Liver (tissue), 9 donors: ENCODE data around the gene APOOL. TPM values are rescaled to one million over a fixed set of nuclear protein-coding genes. Genes with fewer than 3 reads are reported as not detected.
A peak's percentile ranks its signal among the peaks of the same experiment; 100 is the strongest.

Source experiments
- DNase-seq: peaks from one replicate; pipeline ENCODE4 v3.0.0-alpha.2; 2017; ENCODE audit warnings: low spot score
- H3K27ac ChIP-seq, 2 donors: one replicate each; pipeline ENCODE4 v1.7.0; 2013; ENCODE audit warnings: inconsistent platforms in 2 of 2, low read length in 2 of 2, control low read depth in 1 of 2, low read depth in 1 of 2, mild to moderate bottlenecking in 1 of 2
- H3K27me3 ChIP-seq, 4 donors: one replicate each; pipeline versions ENCODE4 v1.6.1 to v1.7.0; 2013; ENCODE audit warnings: low read length in 3 of 4, inconsistent platforms in 1 of 4, mild to moderate bottlenecking in 1 of 4, moderate library complexity in 1 of 4; ENCODE audit not compliant: control insufficient read depth in 4 of 4, insufficient read depth in 4 of 4
- H3K36me3 ChIP-seq, 4 donors: one replicate each; pipeline versions ENCODE4 v1.6.1 to v1.7.0; 2013; ENCODE audit warnings: low read length in 3 of 4, mild to moderate bottlenecking in 3 of 4, low read depth in 1 of 4, moderate library complexity in 1 of 4; ENCODE audit not compliant: control insufficient read depth in 4 of 4, insufficient read depth in 3 of 4
- H3K4me1 ChIP-seq, 4 donors: one replicate each; pipeline versions ENCODE4 v1.6.1 to v1.7.0; 2013; ENCODE audit warnings: low read length in 3 of 4, mild to moderate bottlenecking in 3 of 4, moderate library complexity in 1 of 4; ENCODE audit not compliant: control insufficient read depth in 4 of 4, insufficient read depth in 4 of 4
- H3K4me3 ChIP-seq, 3 donors: one replicate each; pipeline versions ENCODE4 v1.6.1 to v1.7.0; 2013; ENCODE audit warnings: low read length in 3 of 3, control low read depth in 1 of 3, low read depth in 1 of 3, mild to moderate bottlenecking in 1 of 3
- H3K9ac ChIP-seq, 2 donors: one replicate each; pipeline ENCODE4 v1.7.0; 2013; ENCODE audit warnings: low read length in 2 of 2, mild to moderate bottlenecking in 2 of 2, moderate library complexity in 2 of 2, control low read depth in 1 of 2, low read depth in 1 of 2
- H3K9me3 ChIP-seq, 4 donors: one replicate each; pipeline versions ENCODE4 v1.6.1 to v1.7.0; 2013; ENCODE audit warnings: low read length in 3 of 4; ENCODE audit not compliant: control insufficient read depth in 4 of 4
- CTCF ChIP-seq: fragments of 150-350 bp; IDR thresholded peaks from 2 replicates; pipeline ENCODE4 v1.5.1; 2017; ENCODE audit warnings: improper control_type of control experiment, low read depth, low read length; ENCODE audit not compliant: missing input control
- EGR1 ChIP-seq, 2 donors: IDR thresholded peaks; 2 replicates each; pipeline ENCODE4 v1.6.1; 2016 to 2018; ENCODE audit warnings: antibody characterized with exemption in 2 of 2, low read depth in 2 of 2
- FOXA1 ChIP-seq: IDR thresholded peaks from 2 replicates; pipeline ENCODE4 v1.6.1; 2016; ENCODE audit warnings: antibody characterized with exemption
- FOXA2 ChIP-seq: IDR thresholded peaks from 2 replicates; pipeline ENCODE4 v1.6.1; 2016; ENCODE audit warnings: antibody characterized with exemption
- GABPA ChIP-seq, 2 donors: IDR thresholded peaks in 1 of 2; conservative IDR thresholded peaks in 1 of 2; 2 replicates each; pipeline ENCODE4 v1.6.1; 2016; ENCODE audit warnings: antibody characterized with exemption in 2 of 2, mild to moderate bottlenecking in 1 of 2, moderate library complexity in 1 of 2
- HNF4A ChIP-seq, 2 donors: conservative IDR thresholded peaks; 2 replicates each; pipeline ENCODE4 v1.6.1; 2016; ENCODE audit warnings: antibody characterized with exemption in 2 of 2, mild to moderate bottlenecking in 2 of 2
- HNF4G ChIP-seq: IDR thresholded peaks from 2 replicates; pipeline ENCODE4 v1.6.1; 2016; ENCODE audit warnings: antibody characterized with exemption
- JUND ChIP-seq, 2 donors: IDR thresholded peaks; 2 replicates each; pipeline ENCODE4 v1.6.1; 2016; ENCODE audit warnings: antibody characterized with exemption in 2 of 2
- NR2F2 ChIP-seq: IDR thresholded peaks from 2 replicates; pipeline ENCODE4 v1.6.1; 2016; ENCODE audit warnings: antibody characterized with exemption
- RAD21 ChIP-seq, 2 donors: IDR thresholded peaks; 2 replicates each; pipeline ENCODE4 v1.6.1; 2016; ENCODE audit warnings: antibody characterized with exemption in 2 of 2, mild to moderate bottlenecking in 2 of 2
- RXRA ChIP-seq, 2 donors: IDR thresholded peaks; 2 replicates each; pipeline ENCODE4 v1.6.1; 2017 to 2018; ENCODE audit warnings: antibody characterized with exemption in 2 of 2, mild to moderate bottlenecking in 1 of 2
- SP1 ChIP-seq: IDR thresholded peaks from 2 replicates; pipeline ENCODE4 v1.6.1; 2018; ENCODE audit warnings: antibody characterized with exemption, mild to moderate bottlenecking
- TAF1 ChIP-seq: conservative IDR thresholded peaks from 2 replicates; pipeline ENCODE4 v1.6.1; 2016; ENCODE audit warnings: antibody characterized with exemption, mild to moderate bottlenecking
- YY1 ChIP-seq: IDR thresholded peaks from 2 replicates; pipeline ENCODE4 v1.6.1; 2016; ENCODE audit warnings: antibody characterized with exemption, mild to moderate bottlenecking
- WGBS: extraction: QIAGEN DNeasy Blood & Tissue Kit; methylation state at CpG from one replicate; pipeline ENCODE4 v1.1.7; 2013; 5-methylcytosine and 5-hydroxymethylcytosine counted together
- polyA plus RNA-seq, 2 donors: library from polyadenylated mRNA; stranded (reverse) in 1 of 2; unstranded in 1 of 2; fragments of 200-250 nt in 1 of 2; fragments of >200 nt in 1 of 2; fragmentation: Nextera tagmentation in 1 of 2; extraction: Ambion mirVana in 1 of 2; gene quantifications; one replicate each; pipeline versions ENCODE4 v1.2.1 to v1.2.3, GENCODE V29; 2013 to 2015
- total RNA-seq, 2 donors: library from RNA; depleted of rRNA; stranded (reverse); fragments of >200 nt; gene quantifications; one replicate each; pipeline ENCODE4 v1.2.3, GENCODE V29; 2014
- TF ChIP-seq, protein P1 (sequence below): IDR thresholded peaks from 2 replicates; pipeline ENCODE4 v1.6.1; 2016; ENCODE audit warnings: antibody characterized with exemption
- TF ChIP-seq, protein P2 (sequence below): IDR thresholded peaks from 2 replicates; pipeline ENCODE4 v1.6.1; 2016; ENCODE audit warnings: antibody characterized with exemption, mild to moderate bottlenecking
- TF ChIP-seq, protein P3 (sequence below): IDR thresholded peaks from 2 replicates; pipeline ENCODE4 v1.6.1; 2016; ENCODE audit warnings: antibody characterized with exemption
- TF ChIP-seq, protein P4 (sequence below): IDR thresholded peaks from 2 replicates; pipeline ENCODE4 v1.6.1; 2016; ENCODE audit warnings: antibody characterized with exemption
- donor health status: healthy.
- donor health status: healthy.
- donor health status: healthy.
- donor health status: healthy.
- donor health status: healthy.

APOOL gene, protein sequence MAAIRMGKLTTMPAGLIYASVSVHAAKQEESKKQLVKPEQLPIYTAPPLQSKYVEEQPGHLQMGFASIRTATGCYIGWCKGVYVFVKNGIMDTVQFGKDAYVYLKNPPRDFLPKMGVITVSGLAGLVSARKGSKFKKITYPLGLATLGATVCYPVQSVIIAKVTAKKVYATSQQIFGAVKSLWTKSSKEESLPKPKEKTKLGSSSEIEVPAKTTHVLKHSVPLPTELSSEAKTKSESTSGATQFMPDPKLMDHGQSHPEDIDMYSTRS
- 10 to 100 TPM; 12.0 to 12.1 TPM for total RNA-seq
- polyA plus RNA-seq: 1 to 10 TPM; 7.5 to 9.3 TPM

DNA sequence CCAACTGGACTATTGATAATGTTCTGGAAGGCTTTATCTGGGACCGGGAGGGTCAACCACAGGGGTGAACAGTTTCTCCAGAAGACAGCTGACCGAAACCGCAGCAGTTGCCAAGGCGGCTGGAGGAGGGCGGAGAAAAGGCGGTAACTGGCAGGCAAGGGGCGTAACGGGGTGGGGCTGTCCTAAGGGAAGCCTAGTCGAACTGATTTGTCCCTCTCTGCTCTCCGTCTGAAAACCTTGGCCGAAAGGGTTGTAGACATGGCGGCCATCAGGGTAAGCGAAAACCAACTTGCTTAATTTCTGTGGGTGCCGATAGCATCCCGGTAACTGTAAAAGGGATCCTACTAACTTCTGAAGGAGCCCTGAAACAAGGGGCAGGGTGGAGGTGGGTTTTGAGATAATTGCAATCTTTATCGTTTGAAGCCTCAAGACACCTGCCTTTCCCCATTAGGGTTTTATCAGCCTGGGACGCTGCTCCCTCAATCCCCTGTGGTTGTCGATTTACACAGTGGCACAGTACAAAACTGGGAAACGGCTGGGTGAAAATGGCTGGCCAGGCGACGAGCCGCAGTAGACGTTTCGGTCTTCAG, at the start of gene APOOL:
TSS of gene APOOL (plus strand) at position 223 of the 590 bp plus-strand sequence. CDS start at position 259, 36 bp downstream.
- H3K9me3 ChIP-seq: peaks cover 0 to 4% (median 0%) of the 10 kb centered on the region in 4 donors
- peak within 1 kb of the TSS; percentile 78 to 81 (median 79) for H3K4me3 ChIP-seq
- DNase-seq: peak; percentile 82
- H3K36me3 ChIP-seq: no peaks in the 10 kb centered on the region
- peaks cover 0 to 5% (median 3%) of the 10 kb centered on the region in 4 donors for H3K4me1 ChIP-seq
- H3K9ac ChIP-seq: peak within 1 kb of the TSS; percentile 26 to 49
- under 1% methylated on average over 24 of the region's 24 CpGs for WGBS
- TF ChIP-seq EGR1 (IDR thresholded peaks at IDR 0.05; ENCODE audit: low read depth in 2 of 2): no peak
- no peak for TF ChIP-seq CTCF
- peak; percentile 55 for TF ChIP-seq SP1
- TF ChIP-seq JUND (IDR thresholded peaks at IDR 0.05): peak in 1 of 2 donors; percentile 35
- TF ChIP-seq, protein P1, sequence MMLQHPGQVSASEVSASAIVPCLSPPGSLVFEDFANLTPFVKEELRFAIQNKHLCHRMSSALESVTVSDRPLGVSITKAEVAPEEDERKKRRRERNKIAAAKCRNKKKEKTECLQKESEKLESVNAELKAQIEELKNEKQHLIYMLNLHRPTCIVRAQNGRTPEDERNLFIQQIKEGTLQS: no peak
- TF ChIP-seq, protein P2, sequence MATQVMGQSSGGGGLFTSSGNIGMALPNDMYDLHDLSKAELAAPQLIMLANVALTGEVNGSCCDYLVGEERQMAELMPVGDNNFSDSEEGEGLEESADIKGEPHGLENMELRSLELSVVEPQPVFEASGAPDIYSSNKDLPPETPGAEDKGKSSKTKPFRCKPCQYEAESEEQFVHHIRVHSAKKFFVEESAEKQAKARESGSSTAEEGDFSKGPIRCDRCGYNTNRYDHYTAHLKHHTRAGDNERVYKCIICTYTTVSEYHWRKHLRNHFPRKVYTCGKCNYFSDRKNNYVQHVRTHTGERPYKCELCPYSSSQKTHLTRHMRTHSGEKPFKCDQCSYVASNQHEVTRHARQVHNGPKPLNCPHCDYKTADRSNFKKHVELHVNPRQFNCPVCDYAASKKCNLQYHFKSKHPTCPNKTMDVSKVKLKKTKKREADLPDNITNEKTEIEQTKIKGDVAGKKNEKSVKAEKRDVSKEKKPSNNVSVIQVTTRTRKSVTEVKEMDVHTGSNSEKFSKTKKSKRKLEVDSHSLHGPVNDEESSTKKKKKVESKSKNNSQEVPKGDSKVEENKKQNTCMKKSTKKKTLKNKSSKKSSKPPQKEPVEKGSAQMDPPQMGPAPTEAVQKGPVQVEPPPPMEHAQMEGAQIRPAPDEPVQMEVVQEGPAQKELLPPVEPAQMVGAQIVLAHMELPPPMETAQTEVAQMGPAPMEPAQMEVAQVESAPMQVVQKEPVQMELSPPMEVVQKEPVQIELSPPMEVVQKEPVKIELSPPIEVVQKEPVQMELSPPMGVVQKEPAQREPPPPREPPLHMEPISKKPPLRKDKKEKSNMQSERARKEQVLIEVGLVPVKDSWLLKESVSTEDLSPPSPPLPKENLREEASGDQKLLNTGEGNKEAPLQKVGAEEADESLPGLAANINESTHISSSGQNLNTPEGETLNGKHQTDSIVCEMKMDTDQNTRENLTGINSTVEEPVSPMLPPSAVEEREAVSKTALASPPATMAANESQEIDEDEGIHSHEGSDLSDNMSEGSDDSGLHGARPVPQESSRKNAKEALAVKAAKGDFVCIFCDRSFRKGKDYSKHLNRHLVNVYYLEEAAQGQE: peak; percentile 48
- TF ChIP-seq, protein P3, sequence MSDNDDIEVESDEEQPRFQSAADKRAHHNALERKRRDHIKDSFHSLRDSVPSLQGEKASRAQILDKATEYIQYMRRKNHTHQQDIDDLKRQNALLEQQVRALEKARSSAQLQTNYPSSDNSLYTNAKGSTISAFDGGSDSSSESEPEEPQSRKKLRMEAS: no peak
- no peak for TF ChIP-seq FOXA1
- TF ChIP-seq TAF1: no peak
- TF ChIP-seq FOXA2: peak; percentile 30
- peak; percentile 34 to 44 for TF ChIP-seq HNF4A (conservative IDR thresholded peaks at IDR 0.05)
- no peak for TF ChIP-seq RAD21 (IDR thresholded peaks at IDR 0.05)
- TF ChIP-seq NR2F2: peak; percentile 49
- no peak for TF ChIP-seq GABPA (IDR thresholded peaks at IDR 0.05 in 1 of 2, conservative IDR thresholded peaks at IDR 0.05 in 1 of 2)
- TF ChIP-seq YY1: peak; percentile 98
- no peak for TF ChIP-seq HNF4G
- TF ChIP-seq, protein P4, sequence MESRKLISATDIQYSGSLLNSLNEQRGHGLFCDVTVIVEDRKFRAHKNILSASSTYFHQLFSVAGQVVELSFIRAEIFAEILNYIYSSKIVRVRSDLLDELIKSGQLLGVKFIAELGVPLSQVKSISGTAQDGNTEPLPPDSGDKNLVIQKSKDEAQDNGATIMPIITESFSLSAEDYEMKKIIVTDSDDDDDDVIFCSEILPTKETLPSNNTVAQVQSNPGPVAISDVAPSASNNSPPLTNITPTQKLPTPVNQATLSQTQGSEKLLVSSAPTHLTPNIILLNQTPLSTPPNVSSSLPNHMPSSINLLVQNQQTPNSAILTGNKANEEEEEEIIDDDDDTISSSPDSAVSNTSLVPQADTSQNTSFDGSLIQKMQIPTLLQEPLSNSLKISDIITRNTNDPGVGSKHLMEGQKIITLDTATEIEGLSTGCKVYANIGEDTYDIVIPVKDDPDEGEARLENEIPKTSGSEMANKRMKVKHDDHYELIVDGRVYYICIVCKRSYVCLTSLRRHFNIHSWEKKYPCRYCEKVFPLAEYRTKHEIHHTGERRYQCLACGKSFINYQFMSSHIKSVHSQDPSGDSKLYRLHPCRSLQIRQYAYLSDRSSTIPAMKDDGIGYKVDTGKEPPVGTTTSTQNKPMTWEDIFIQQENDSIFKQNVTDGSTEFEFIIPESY: peak; percentile 84
- TF ChIP-seq RXRA (IDR thresholded peaks at IDR 0.05): peak; percentile 47 to 48
- H3K27me3 ChIP-seq: no peaks in the 10 kb centered on the region
- peak within 1 kb of the TSS; percentile 68 to 74 for H3K27ac ChIP-seq
